Panc1 (cell line): Measurements from ENCODE around the gene FAF1. TPM values are rescaled to one million over a fixed set of nuclear protein-coding genes. Genes with fewer than 3 reads are reported as not detected.
A peak's percentile ranks its signal among the peaks of the same experiment; 100 is the strongest.

ENCODE experiments used
- ATAC-seq: fragments of 200-7000 bp; cut with Tn5 transposase; 2 replicates; pipeline ENCODE4 v1.9.1; 2020; ENCODE audit warnings: mild to moderate bottlenecking, moderate library complexity
- BruUV-seq: library from RNA; stranded (reverse); fragments of 400-500 nt; replicated peaks from 2 replicates; lab custom pipeline; 2021; lab: Mats Ljungman, UMichigan
- CTCF ChIA-PET: fragments of 300-600 bp; sonication (Branson Sonifier 250); formaldehyde crosslinking; loops from one replicate; lab custom pipeline; 2022; ENCODE audit warnings: antibody characterized with exemption; lab: Charles Lee
- POLR2A ChIA-PET: fragments of 300-600 bp; sonication (Branson Sonifier 250); formaldehyde crosslinking; loops from one replicate; lab custom pipeline; 2022; ENCODE audit warnings: antibody characterized with exemption; lab: Charles Lee
- DNase-seq: peaks from one replicate; pipeline ENCODE4 v3.0.0-alpha.2; 2010; ENCODE audit warnings: low read depth, low spot score
- H3K27ac ChIP-seq: 2 replicates; pipeline ENCODE4 v1.5.1; 2011; ENCODE audit warnings: mild to moderate bottlenecking, low read length, inconsistent platforms
- H3K27me3 ChIP-seq: fragments of 200-500 bp; sonication (Bioruptor generic); 2 replicates; pipeline ENCODE4 v1.6.0; 2014; ENCODE audit warnings: low read length, inconsistent platforms; ENCODE audit not compliant: control insufficient read depth, insufficient read depth
- H3K36me3 ChIP-seq: fragments of 200-500 bp; sonication (Bioruptor generic); 2 replicates; pipeline ENCODE4 v1.5.1; 2014; ENCODE audit warnings: inconsistent platforms, mild to moderate bottlenecking, low read length, moderate library complexity; ENCODE audit not compliant: control insufficient read depth, insufficient read depth
- H3K4me1 ChIP-seq: 2 replicates; pipeline ENCODE4 v1.5.1; 2011; ENCODE audit warnings: inconsistent platforms, mild to moderate bottlenecking, low read length, moderate library complexity; ENCODE audit not compliant: control insufficient read depth, insufficient read depth
- H3K4me3 ChIP-seq, 2 experiments: 2 replicates each; pipeline ENCODE4 v1.5.1; 2011 to 2012; ENCODE audit warnings: low read depth in 2 of 2, low read length in 2 of 2, mild to moderate bottlenecking in 2 of 2, inconsistent platforms in 1 of 2, moderate library complexity in 1 of 2
- H3K9me3 ChIP-seq: fragments of 200-500 bp; sonication (Bioruptor generic); 2 replicates; pipeline ENCODE4 v1.5.1; 2014; ENCODE audit warnings: low read depth, mild to moderate bottlenecking, inconsistent platforms, low read length, moderate library complexity; ENCODE audit not compliant: control insufficient read depth, insufficient read depth
- POLR2AphosphoS5 ChIP-seq: IDR thresholded peaks from 2 replicates; pipeline ENCODE4 v1.6.1; 2012; ENCODE audit warnings: mild to moderate bottlenecking, low read depth, low read length, moderate library complexity
- SIN3A ChIP-seq: IDR thresholded peaks from 2 replicates; pipeline ENCODE4 v1.6.1; 2012; ENCODE audit warnings: low read depth, mild to moderate bottlenecking, low read length, moderate library complexity, borderline replicate concordance; ENCODE audit not compliant: insufficient read depth
- TCF7L2 ChIP-seq: IDR thresholded peaks from 2 replicates; pipeline ENCODE4 v1.6.1; 2011; ENCODE audit warnings: mild to moderate bottlenecking, low read depth, low read length, inconsistent platforms
- in situ Hi-C: cut with HindIII; loops from 2 replicates; pipeline ENCODE4 v1.10.0; 2016; ENCODE audit warnings: low sequenced_read_pairs, low pct_unique_long_range_greater_than_20kb
- intact Hi-C: fragments of 100-400 bp; cut with micrococcal nuclease; formaldehyde crosslinking; loops from one replicate; pipeline ENCODE4 v1.10.0; 2022; ENCODE audit not compliant: unreplicated experiment
- total RNA-seq: library from RNA; stranded (reverse); gene quantifications from one replicate; pipeline ENCODE4 v1.2.1, GENCODE V29; 2021; ENCODE audit not compliant: unreplicated experiment
- TF ChIP-seq, protein P1 (sequence below): fragments of 450-650 bp; IDR thresholded peaks from 2 replicates; pipeline ENCODE4 v1.5.1; 2017; ENCODE audit warnings: mild to moderate bottlenecking
- TF ChIP-seq, protein P2 (sequence below), 2 experiments: IDR thresholded peaks; 2 replicates each; pipeline ENCODE4 v1.6.1; 2011 to 2012; ENCODE audit warnings: low read depth in 2 of 2, control low read depth in 1 of 2, low read length in 1 of 2, mild to moderate bottlenecking in 1 of 2, moderate library complexity in 1 of 2; ENCODE audit not compliant: insufficient read depth in 1 of 2

The FAF1 gene
- total RNA-seq, 1 experiment from 2014 or later, result 101 TPM

DNA sequence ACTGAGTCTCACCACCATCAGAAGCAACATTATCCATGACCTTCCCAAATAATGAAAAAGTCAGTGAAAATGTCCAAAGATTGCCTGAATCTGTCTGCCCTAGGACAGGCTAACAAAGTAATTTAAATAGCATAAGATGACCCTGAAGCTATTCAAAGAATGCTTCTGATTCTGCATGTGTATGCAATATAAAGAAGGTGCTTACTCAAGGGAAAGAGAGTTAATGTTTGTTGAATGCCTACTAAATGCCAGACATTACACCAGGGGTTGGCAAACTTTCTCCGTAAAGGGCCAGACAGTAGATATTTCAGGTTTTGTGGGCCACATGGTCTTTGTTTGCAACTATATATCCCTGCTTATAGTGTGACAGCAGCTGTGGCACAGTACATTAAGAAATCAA is 314.9 kb downstream of the FAF1 start:
- H3K4me3 ChIP-seq, result no peak overlapping the region
- no peaks in the 10 kb centered on the region for H3K36me3 ChIP-seq
- TF ChIP-seq SIN3A (no peak), POLR2AphosphoS5 (no peak), TCF7L2 (no peak)
- TF ChIP-seq, protein P1, sequence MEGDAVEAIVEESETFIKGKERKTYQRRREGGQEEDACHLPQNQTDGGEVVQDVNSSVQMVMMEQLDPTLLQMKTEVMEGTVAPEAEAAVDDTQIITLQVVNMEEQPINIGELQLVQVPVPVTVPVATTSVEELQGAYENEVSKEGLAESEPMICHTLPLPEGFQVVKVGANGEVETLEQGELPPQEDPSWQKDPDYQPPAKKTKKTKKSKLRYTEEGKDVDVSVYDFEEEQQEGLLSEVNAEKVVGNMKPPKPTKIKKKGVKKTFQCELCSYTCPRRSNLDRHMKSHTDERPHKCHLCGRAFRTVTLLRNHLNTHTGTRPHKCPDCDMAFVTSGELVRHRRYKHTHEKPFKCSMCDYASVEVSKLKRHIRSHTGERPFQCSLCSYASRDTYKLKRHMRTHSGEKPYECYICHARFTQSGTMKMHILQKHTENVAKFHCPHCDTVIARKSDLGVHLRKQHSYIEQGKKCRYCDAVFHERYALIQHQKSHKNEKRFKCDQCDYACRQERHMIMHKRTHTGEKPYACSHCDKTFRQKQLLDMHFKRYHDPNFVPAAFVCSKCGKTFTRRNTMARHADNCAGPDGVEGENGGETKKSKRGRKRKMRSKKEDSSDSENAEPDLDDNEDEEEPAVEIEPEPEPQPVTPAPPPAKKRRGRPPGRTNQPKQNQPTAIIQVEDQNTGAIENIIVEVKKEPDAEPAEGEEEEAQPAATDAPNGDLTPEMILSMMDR, result no peak
- TF ChIP-seq, protein P2, sequence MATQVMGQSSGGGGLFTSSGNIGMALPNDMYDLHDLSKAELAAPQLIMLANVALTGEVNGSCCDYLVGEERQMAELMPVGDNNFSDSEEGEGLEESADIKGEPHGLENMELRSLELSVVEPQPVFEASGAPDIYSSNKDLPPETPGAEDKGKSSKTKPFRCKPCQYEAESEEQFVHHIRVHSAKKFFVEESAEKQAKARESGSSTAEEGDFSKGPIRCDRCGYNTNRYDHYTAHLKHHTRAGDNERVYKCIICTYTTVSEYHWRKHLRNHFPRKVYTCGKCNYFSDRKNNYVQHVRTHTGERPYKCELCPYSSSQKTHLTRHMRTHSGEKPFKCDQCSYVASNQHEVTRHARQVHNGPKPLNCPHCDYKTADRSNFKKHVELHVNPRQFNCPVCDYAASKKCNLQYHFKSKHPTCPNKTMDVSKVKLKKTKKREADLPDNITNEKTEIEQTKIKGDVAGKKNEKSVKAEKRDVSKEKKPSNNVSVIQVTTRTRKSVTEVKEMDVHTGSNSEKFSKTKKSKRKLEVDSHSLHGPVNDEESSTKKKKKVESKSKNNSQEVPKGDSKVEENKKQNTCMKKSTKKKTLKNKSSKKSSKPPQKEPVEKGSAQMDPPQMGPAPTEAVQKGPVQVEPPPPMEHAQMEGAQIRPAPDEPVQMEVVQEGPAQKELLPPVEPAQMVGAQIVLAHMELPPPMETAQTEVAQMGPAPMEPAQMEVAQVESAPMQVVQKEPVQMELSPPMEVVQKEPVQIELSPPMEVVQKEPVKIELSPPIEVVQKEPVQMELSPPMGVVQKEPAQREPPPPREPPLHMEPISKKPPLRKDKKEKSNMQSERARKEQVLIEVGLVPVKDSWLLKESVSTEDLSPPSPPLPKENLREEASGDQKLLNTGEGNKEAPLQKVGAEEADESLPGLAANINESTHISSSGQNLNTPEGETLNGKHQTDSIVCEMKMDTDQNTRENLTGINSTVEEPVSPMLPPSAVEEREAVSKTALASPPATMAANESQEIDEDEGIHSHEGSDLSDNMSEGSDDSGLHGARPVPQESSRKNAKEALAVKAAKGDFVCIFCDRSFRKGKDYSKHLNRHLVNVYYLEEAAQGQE (IDR thresholded peaks at IDR 0.05; ENCODE audit: insufficient read depth in 1 of 2, low read depth in 2 of 2, low read length in 1 of 2), result no peak
- no peak overlapping the region for H3K27ac ChIP-seq
- H3K27me3 ChIP-seq, result no peaks in the 10 kb centered on the region
- intact Hi-C loops (no loop called here), in situ Hi-C loops (no loop called here)
- ChIA-PET POLR2A (no interaction called here), CTCF (no interaction called here)
- ATAC-seq (no peak), DNase-seq (no peak)
- no peaks in the 10 kb centered on the region for H3K9me3 ChIP-seq
- no TSS peak for BruUV-seq
- H3K4me1 ChIP-seq, result no peaks in the 10 kb centered on the region

DNA sequence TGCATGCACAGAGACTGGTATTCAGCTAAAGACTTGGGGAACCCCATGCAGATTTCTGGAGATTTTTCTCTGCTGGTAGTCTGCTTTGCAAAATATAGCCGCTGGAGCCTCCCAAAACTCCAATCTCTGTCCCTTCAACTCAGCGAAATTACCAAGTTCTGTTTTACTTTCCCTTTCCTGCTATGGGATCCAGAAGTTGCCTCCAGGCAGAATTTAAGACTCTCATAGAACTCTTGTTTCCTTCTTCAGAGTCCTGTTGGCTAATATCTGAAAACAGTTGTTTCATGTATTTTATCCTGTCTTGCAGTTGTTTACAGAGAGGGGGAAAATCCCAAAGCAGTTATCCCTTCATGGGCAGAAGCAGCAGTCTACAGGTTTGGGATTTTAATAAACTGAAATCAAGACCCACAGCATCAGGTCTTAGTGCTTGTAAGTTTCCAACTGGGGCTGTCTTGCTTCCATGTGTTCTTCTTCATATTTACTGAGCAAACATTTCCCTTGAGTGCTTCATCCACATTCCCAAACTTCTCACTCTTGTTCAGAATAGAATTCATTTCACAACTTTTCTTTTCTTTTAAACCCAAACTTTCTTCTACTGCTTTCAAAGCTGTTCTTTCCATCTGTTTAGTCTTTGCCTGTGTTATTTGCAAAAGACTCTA is 315.5 kb downstream of the FAF1 start:
- intact Hi-C loops, result no loop called here
- ATAC-seq (no peak), DNase-seq (no peak)
- Histone ChIP-seq H3K4me1 (no peaks in the 10 kb centered on the region), H3K9me3 (no peaks in the 10 kb centered on the region), H3K36me3 (no peaks in the 10 kb centered on the region), H3K27me3 (no peaks in the 10 kb centered on the region), H3K27ac (no peak overlapping the region), H3K4me3 (no peak overlapping the region)
- in situ Hi-C loops, result no loop called here
- ChIA-PET POLR2A (no interaction called here), CTCF (no interaction called here)
- TF ChIP-seq POLR2AphosphoS5, result no peak
- TF ChIP-seq, protein P2 (IDR thresholded peaks at IDR 0.05; ENCODE audit: insufficient read depth in 1 of 2, low read depth in 2 of 2, low read length in 1 of 2), result no peak
- TF ChIP-seq TCF7L2, result no peak
- TF ChIP-seq, protein P1, result no peak
- TF ChIP-seq SIN3A, result no peak
- TSS peak; percentile 27 for BruUV-seq
